ENCODE results near the gene C5orf15.

Gene C5orf15

DNA sequence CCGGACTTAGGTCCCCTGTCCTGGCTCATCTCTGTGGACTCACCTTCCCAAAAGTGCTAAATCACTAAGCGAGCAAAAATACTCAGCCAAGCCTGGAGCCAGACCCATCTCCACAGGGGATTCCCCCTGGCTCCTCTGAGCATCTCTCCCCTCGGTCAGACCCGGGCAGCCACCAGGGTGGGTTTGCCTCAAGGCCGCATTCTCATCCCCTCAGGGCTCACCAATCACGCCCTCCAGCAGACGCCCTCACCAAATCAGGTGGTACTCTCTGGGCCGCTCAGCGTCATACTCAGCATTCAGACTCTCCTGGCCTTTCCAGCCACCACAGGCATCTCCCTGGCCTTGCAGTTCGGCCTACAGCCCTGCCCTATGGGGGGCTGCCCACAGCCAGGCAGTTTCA, 49.7 kb downstream of the C5orf15 start:
- no peak for DNase-seq

DNA sequence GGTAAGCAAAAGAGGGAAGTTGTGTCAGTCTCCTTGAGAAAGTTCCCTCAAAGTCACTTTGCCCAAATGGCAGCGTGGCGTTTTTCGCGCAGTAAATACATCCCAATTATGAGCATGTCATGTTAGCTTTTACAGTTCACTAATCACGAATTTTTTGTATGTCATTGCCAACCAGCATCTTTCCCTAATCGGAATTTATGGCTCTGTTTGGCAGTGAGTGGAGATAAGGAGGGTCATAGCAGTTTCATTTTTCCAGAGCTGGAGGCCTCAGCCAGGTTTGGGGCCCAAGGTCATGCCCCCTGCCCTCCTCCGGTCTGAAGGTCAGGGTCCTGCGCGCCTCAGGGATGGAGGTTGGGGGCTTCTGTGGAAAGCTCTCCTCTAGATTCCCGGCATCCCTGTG, 50.1 kb downstream of the C5orf15 start:
- no peak for DNase-seq

GRCh38 chr5:133917785-133918184, 50.6 kb downstream of the C5orf15 start:
- no peak for DNase-seq

DNA sequence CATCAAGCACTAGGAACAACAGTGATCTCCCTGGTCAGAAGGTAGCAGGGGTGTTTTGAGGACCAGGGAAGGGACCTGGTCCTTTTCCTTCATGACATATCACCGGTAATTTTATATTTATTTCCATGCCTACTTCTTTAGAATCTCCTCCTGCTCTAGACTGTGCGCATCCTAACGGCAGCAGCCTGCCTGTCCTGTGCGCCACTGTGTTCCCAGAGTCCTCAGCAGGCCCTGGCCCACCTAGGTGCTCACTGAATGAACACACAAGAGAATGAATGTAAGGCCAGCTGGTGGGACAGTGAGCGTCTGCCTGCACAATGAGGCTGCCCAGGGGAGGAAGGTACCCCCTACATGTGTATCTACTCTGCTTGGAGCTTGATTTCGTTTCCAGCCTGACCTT, 51.5 kb downstream of the C5orf15 start:
- DNase-seq, result no peak

DNA sequence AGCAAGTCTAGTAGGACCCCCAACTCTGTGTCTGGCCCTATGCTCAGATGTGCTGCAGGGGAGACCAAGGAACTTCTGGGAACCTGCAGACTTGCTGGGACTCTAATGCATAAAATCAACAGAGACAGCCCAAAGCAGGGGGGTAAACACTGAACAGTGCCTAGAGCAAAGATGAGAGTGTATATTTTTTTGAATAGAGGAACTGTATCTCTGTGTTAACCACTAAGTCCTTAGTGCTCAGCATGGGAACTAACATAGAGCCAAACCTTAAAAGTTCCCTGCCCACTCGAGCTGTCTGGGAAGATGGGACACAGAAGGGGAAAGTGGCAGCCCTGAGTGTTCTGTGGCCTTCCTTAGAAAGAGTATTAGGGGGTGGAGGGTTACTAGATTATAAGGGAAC, 51.9 kb downstream of the C5orf15 start:
- DNase-seq, result no peak

- DNase-seq, result no peak
These were observed 54.0 kb downstream of the C5orf15 start for GRCh38 chr5:133914434-133914833.

- no peak for DNase-seq
These were observed 54.8 kb downstream of the C5orf15 start for GRCh38 chr5:133913413-133914155.

- DNase-seq, result no peak
These were observed 55.5 kb downstream of the C5orf15 start for GRCh38 chr5:133912951-133913350.

- no peak for DNase-seq
These were observed 57.9 kb downstream of the C5orf15 start for GRCh38 chr5:133910571-133910970.

- no peak for DNase-seq
These were observed 58.8 kb downstream of the C5orf15 start for GRCh38 chr5:133909603-133910002.

DNA sequence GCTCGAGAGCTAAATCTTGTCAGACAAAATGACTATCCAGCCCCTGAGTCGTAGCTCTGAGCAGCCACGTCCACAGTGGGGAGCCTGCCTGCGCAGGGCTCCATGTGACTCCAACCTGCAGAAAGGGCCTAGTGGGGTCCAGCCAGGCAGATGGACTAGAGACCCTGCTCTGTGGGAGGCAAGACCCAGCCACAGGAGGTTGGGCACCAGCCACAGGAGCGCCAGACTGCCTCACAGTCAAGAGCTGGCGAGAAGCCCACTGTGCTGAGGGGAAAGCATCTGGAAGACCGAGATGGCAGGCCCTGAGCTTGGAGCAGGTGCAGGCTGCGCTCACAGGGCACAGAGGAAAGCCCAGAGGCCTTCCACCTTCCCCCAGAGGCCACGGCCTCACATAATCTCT, 61.4 kb downstream of the C5orf15 start:
- DNase-seq, result no peak

- no peak for DNase-seq
These were observed 62.1 kb downstream of the C5orf15 start for GRCh38 chr5:133906303-133906702.

Data from activated CD4-positive, alpha-beta T cell treated with anti-CD3 and anti-CD28 coated beads, Interleukin-2, amount 50 U/mL, for 48 hours (primary cell).